ENCODE measurements around the gene LILRB5.

DNA sequence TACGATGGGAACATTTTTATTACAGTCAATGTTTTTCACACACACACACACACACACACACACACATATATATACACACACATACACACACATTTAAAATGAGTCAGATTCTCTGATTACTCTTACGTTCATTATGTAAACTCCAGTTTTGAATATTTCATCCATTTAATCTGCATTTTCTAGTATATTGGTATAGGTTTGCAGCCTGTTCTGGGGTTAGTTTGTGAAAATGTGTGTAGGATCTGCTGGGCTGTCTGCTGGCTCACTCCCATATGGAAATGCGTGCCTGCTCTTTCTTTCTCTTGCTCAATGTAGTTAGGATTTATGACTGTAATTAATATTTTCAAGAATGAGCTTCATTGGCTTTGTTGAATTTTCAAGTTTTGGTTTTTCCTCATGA is 16.7 kb upstream of the LILRB5 start:
- TF ChIP-seq, protein P1, sequence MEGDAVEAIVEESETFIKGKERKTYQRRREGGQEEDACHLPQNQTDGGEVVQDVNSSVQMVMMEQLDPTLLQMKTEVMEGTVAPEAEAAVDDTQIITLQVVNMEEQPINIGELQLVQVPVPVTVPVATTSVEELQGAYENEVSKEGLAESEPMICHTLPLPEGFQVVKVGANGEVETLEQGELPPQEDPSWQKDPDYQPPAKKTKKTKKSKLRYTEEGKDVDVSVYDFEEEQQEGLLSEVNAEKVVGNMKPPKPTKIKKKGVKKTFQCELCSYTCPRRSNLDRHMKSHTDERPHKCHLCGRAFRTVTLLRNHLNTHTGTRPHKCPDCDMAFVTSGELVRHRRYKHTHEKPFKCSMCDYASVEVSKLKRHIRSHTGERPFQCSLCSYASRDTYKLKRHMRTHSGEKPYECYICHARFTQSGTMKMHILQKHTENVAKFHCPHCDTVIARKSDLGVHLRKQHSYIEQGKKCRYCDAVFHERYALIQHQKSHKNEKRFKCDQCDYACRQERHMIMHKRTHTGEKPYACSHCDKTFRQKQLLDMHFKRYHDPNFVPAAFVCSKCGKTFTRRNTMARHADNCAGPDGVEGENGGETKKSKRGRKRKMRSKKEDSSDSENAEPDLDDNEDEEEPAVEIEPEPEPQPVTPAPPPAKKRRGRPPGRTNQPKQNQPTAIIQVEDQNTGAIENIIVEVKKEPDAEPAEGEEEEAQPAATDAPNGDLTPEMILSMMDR (IDR thresholded peaks at IDR 0.05) = no peak
- no peak for TF ChIP-seq POLR2A (IDR thresholded peaks at IDR 0.05)
